HG03558 (cell line): ENCODE measurements around the gene CCL11.
"Not testable (repeated sequence)": the region's sequence is repeated elsewhere in the genome, so short reads cannot be mapped to it uniquely, and the experiment has no call there.

Experiments
- ATAC-seq: cut with Tn5 transposase; IDR thresholded peaks from one replicate; pipeline ENCODE4 v1.9.1; 2021; ENCODE audit warnings: moderate number of reproducible peaks; ENCODE audit not compliant: unreplicated experiment; ENCODE audit errors: extremely low read depth

CCL11 gene

GRCh38 chr17:34305061-34305460, 19.5 kb downstream of the CCL11 start:
- no peak for ATAC-seq

GRCh38 chr17:34305606-34306005, 20.1 kb downstream of the CCL11 start:
- ATAC-seq: no peak

GRCh38 chr17:34306466-34306865, 20.9 kb downstream of the CCL11 start:
- no peak for ATAC-seq

- ATAC-seq: no peak
Observed at GRCh38 chr17:34307110-34307509, 21.6 kb downstream of the CCL11 start.

- no peak for ATAC-seq
Observed at GRCh38 chr17:34308371-34308770, 22.8 kb downstream of the CCL11 start.

GRCh38 chr17:34311291-34311690, 25.7 kb downstream of the CCL11 start:
- ATAC-seq: no peak

GRCh38 chr17:34312080-34312479, 26.5 kb downstream of the CCL11 start:
- ATAC-seq: no peak

GRCh38 chr17:34313164-34313563, 27.6 kb downstream of the CCL11 start:
- no peak for ATAC-seq

GRCh38 chr17:34314279-34314678, 28.7 kb downstream of the CCL11 start:
- no peak for ATAC-seq

GRCh38 chr17:34318474-34318873, 32.9 kb downstream of the CCL11 start:
- no peak for ATAC-seq

- ATAC-seq: no peak
Observed at GRCh38 chr17:34319039-34319483, 33.5 kb downstream of the CCL11 start, which contains the start of gene CCL8. CCL8 (plus strand) TSS chr17:34319435; CDS start chr17:34319502, 67 bp downstream.

- ATAC-seq: no peak
Observed at GRCh38 chr17:34321964-34322363, 36.4 kb downstream of the CCL11 start.

GRCh38 chr17:34327580-34327979, 42.0 kb downstream of the CCL11 start:
- not testable (repeated sequence) for ATAC-seq

GRCh38 chr17:34337701-34338100, 52.2 kb downstream of the CCL11 start:
- no peak for ATAC-seq
